Astrocyte of the hippocampus (primary cell): ENCODE results near the gene LRP11.
"Not testable (repeated sequence)": the region's sequence is repeated elsewhere in the genome, so short reads cannot be mapped to it uniquely, and the experiment has no call there.

ENCODE experiments used
- DNase-seq: peaks from one replicate; pipeline ENCODE4 v3.0.0; 2011; ENCODE audit warnings: low read depth, low spot score

Gene LRP11, protein sequence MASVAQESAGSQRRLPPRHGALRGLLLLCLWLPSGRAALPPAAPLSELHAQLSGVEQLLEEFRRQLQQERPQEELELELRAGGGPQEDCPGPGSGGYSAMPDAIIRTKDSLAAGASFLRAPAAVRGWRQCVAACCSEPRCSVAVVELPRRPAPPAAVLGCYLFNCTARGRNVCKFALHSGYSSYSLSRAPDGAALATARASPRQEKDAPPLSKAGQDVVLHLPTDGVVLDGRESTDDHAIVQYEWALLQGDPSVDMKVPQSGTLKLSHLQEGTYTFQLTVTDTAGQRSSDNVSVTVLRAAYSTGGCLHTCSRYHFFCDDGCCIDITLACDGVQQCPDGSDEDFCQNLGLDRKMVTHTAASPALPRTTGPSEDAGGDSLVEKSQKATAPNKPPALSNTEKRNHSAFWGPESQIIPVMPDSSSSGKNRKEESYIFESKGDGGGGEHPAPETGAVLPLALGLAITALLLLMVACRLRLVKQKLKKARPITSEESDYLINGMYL

GRCh38 chr6:149863698-149864577 lies at the start of gene LRP11:
Gene LRP11, minus strand, starts transcription at chr6:149864359. Its CDS starts 339 bp downstream, at chr6:149864020.
- DNase-seq = peak; percentile 94

GRCh38 chr6:149913540-149914240 lies 49.5 kb upstream of the LRP11 start:
- DNase-seq = no peak

DNA sequence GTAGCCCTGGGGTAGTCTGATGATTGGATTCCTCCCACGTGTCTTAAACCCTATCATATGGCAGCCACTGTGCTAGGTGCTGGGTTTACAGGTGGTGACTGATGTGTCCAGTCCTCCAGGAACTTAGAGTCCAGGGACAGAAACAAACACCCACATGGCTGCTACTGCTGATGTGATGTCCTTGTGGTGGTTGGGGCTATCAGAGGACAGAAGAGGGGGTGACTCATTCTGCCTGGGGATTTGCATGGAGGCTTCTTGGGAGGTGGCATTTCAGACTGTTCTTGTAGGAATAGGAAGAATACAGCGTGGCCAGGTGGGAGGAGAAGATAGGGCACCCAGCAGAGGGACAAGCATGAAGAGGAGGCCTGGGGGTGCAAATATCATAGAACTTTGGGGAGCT lies 48.9 kb upstream of the LRP11 start:
- DNase-seq = no peak

- not testable (repeated sequence) for DNase-seq
Observed at GRCh38 chr6:149912680-149913079, 48.5 kb upstream of the LRP11 start.

GRCh38 chr6:149910721-149911151 lies 46.6 kb upstream of the LRP11 start:
- DNase-seq = no peak

DNA sequence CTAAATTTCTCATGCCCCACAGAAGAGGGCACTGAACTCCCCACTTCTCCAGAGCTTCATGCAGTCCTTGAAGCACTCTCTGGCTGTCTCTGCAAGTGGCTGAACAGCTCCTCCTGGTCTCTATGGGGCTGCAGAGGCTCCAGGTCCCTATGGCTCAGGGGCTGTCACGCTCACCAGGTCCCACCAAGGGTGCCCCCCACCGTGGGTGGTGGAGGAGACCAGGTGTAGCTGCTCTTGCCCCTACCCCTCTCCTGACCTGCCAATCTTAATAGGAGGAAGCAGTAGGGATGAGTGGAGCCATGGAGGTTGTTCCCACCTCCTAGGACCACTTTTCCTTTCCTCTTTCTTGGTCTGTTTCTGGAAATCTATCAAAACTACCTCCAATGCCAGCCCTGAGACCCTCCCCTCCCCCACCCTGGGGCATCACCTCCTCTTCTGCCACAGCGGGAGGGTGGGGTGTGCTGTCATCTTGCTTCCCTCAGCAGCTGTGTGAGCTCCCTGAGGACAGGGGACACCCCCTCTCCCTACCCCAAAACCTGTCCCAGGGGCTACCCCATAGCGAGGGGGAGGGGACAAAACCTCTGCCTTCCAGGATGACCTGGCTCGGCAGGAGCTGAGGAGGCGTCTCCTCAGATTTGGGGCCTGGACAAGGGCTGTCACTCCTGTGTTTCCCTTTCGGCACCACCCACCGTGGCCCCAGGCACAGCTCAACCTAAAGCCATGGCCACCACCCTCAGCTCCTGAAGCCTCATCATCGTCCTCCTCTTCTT lies 45.7 kb upstream of the LRP11 start:
- no peak for DNase-seq

GRCh38 chr6:149908480-149908879 lies 44.3 kb upstream of the LRP11 start:
- DNase-seq = not testable (repeated sequence)

- DNase-seq = no peak
Observed at GRCh38 chr6:149907317-149907716, 43.2 kb upstream of the LRP11 start.

DNA sequence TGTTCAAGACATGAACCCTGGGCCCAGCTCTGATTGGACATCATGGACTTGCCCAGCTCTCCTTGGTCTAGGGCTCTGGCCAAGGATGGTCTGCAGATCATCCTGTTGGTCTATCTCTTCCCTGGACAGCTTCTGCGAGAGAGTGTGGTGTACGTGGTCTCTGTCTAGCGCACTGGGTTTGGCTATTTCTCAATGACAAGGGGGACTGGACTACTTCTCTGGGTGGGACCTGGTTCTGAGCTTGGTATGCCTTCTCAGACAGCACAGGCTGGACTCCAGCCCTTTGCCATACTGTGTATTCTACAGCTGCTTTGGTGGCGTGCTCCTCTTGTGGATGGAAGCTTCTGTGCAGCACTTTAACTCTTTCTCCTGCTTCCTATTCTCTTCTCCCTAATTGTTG lies 42.2 kb upstream of the LRP11 start:
- DNase-seq = no peak

DNA sequence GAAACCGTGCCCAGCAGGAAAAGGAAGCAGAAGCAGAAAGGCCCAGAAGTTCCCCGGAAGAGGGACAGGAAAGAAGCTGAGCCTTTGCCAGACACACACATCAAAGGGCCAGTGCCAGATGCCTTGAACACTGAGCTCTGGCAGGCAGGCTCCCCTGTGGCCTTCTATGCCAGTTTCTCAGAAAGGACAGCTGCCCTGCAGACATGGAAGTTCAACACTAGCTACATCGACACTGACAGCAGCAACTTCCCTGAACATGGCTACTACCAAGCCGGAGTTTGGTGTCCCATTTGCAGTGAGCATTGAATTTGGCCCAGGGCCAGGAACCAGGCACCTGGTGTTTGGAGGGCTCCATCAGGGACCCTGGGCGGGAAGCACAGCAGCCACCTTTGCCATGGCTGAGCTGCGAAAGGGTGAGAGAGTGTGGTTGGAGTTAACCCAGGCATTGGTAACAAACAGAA lies 41.8 kb upstream of the LRP11 start:
- DNase-seq = no peak

DNA sequence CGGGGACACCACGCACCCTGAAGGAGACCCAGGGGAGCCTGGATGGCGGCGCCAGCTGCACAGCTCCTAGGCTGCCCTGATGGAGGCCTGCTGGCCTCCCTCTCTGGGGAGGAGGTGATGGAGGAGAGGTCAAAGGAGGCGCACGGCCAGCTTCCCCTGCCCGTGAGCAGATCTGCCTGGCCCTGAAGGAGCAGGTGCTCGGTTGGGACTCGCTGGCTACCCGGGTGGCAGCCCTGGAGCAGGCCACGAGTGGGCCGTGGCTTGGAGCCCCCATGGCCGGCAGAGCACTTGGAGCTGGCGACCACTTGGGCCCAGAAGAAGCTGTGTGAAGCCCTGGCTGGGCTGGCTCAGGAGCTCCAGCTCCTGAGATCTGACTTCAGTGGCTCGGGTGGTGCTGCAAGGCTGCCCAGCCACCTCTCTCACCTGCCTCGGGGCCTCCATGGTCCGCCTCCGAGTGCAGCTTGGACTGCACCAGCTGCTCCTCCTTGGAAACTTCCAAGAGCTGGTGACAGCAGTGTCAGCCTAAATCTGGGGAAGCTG lies 41.3 kb upstream of the LRP11 start:
- no peak for DNase-seq

DNA sequence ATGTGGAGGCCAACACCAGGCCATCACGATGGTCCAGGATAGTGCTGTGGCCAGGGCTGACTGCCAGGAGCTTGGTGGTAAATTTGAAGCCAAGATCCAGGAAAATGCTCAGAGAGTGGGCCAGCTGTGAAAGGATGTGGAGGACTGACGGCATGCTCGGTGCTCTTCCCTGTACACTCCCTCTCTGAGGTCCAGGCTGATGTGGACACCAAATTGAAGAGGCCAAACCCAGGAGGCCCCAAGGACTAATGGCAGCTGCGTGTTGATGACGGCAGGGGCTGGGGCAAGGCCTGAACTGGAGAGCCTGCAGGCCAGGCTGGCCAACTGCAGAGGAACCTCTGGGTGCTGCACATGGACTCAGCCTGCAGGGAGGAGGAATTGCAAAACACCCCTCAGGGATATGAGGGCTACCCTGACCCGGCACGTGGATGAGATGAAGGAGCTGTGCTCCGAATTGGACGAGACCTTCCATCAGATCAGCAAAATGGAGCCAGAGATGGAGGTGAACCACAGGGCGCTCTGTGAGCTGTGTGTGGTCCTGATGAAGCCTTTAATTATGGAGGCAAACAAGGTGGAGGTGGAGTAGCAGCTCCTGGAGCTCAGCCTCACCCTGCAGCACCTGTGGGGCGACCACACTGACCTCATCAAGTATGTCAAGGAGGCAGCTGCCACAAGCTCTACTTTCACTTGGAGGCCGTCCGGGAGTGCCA lies 40.7 kb upstream of the LRP11 start:
- no peak for DNase-seq

- no peak for DNase-seq
Observed at GRCh38 chr6:149903938-149904611, 39.9 kb upstream of the LRP11 start.

GRCh38 chr6:149901444-149902140 lies 37.4 kb upstream of the LRP11 start:
- no peak for DNase-seq

GRCh38 chr6:149900620-149901443 lies 36.7 kb upstream of the LRP11 start:
- DNase-seq = no peak

- DNase-seq = no peak
Observed at GRCh38 chr6:149899926-149900619, 35.9 kb upstream of the LRP11 start.

GRCh38 chr6:149899486-149899885 lies 35.3 kb upstream of the LRP11 start:
- DNase-seq = no peak
